Measurements from ENCODE around the gene DDC. TPM values are rescaled to one million over a fixed set of nuclear protein-coding genes. Genes with fewer than 3 reads are reported as not detected.

The DDC gene
- total and polyA plus RNA-seq, 9 donors = 0.24 to 3.3 (median 0.72) TPM

DNA sequence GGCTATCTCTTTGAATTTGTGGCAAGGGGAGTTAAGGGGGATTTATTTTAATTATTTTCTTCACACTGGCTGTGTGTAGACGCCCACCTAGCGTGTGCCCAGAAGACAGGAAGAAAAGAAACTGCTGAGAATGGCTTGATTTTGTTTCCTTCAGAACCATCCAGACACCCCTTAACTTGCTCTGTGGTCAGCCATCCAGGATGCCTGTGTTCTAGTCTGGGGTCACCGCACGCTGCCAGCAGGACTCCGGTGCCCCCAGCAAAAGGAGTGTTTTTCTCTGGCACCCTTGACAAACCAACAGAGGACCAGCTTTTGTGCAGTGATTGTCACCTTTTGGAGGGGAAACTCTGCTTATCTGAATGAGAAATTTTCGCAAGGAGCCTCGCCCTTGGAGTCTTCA is 5.3 kb downstream of the DDC start:
- intact Hi-C loops (cut with DNase I) = no loop called here
- Histone ChIP-seq H3K27ac (no peak overlapping the region), H3K4me1 (ENCODE audit: insufficient read depth) (peaks cover 22% of the 10 kb centered on the region)

DNA sequence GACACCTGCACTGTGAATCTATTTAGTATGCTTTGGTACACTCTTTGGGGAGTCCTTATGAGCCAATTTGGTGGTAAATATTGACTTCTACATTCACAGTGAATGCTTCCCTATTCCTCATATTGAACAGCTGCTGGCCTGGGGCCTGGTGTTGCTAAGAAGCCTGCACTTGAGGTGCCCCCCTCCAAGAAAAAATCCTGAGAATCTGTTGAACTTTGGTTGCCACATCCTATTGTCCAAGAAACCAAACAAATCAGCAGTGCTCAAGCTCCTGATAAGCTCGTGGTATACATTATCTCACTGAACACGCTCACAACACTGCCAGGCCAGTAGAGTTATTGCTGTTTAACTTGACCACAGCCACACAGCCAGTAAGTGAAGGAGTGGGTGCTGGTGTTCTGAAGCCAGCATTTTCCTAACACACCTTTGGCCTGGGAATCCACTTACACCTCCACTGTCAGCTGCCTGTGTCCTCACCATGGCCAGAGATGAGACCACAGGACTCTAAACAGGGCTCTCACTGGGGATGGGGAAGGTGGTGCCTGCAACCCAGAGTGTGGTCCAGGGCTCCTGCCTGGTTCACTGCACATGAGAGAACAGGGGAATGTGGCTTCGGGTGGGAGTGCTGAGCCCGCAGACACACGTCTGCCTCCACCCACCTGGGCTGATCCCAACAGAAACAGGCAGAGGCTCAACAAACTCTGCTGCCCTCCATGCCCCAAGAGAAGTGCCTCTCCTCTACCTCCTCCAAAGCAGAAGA is 6.7 kb downstream of the DDC start:
- DNase-seq = no peak
- no peak overlapping the region for H3K27ac ChIP-seq
- H3K4me3 ChIP-seq = no peak overlapping the region
- H3K4me1 ChIP-seq (ENCODE audit: insufficient read depth) = peaks cover 22% of the 10 kb centered on the region
- no peaks in the 10 kb centered on the region for H3K9me3 ChIP-seq
- no peak for TF ChIP-seq POLR2A (IDR thresholded peaks at IDR 0.05)
- TF ChIP-seq EP300 (IDR thresholded peaks at IDR 0.05) = no peak
- no peak for TF ChIP-seq CTCF (IDR thresholded peaks at IDR 0.05)
- 25 to 51% (median 29%) methylated on average over 5 of the region's 5 CpGs for WGBS, 3 donors
- H3K27me3 ChIP-seq = no peaks in the 10 kb centered on the region
- intact Hi-C loops (cut with DNase I) = no loop called here
- H3K36me3 ChIP-seq = no peaks in the 10 kb centered on the region

More for the DNA sequence above, 5.3 kb downstream of the DDC start:
- H3K4me3 ChIP-seq = no peak overlapping the region
- TF ChIP-seq POLR2A (IDR thresholded peaks at IDR 0.05) (no peak), EP300 (IDR thresholded peaks at IDR 0.05) (no peak), CTCF (IDR thresholded peaks at IDR 0.05) (no peak)
- H3K27me3 ChIP-seq = no peaks in the 10 kb centered on the region
- no peak for DNase-seq
- H3K9me3 ChIP-seq = no peaks in the 10 kb centered on the region
- WGBS, 3 donors = 95 to 97% (median 96%) methylated on average over 7 of the region's 7 CpGs
- H3K36me3 ChIP-seq = no peaks in the 10 kb centered on the region

DNA sequence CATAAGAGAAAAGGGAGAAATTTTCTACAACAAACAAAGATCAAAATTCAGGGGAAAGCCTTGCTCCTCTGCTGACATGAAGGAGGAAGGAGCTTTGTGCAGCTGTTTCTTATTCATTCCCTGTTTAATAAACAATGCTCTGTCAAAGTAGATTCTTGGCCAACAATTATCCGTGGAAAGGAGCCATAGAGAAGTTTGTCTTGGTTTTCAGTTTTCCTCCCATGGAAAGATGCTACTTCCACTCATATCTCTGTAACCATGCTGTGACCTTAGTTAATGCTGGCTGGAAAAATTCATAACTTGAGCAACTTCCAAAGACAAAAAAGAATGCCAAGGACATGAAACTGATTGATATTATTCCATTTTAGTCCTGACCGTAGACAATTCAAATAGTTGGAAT is 8.1 kb downstream of the DDC start:
- H3K4me3 ChIP-seq = no peak overlapping the region
- H3K27ac ChIP-seq = no peak overlapping the region
- H3K36me3 ChIP-seq = no peaks in the 10 kb centered on the region
- H3K9me3 ChIP-seq = no peaks in the 10 kb centered on the region
- H3K4me1 ChIP-seq (ENCODE audit: insufficient read depth) = peaks cover 22% of the 10 kb centered on the region
- intact Hi-C loops (cut with DNase I) = no loop called here
- 5 to 12% (median 7%) methylated on average over 2 of the region's 2 CpGs for WGBS, 3 donors
- no peaks in the 10 kb centered on the region for H3K27me3 ChIP-seq
- TF ChIP-seq EP300 (IDR thresholded peaks at IDR 0.05) = no peak
- no peak for TF ChIP-seq CTCF (IDR thresholded peaks at IDR 0.05)
- no peak for TF ChIP-seq POLR2A (IDR thresholded peaks at IDR 0.05)
- no peak for DNase-seq

DNA sequence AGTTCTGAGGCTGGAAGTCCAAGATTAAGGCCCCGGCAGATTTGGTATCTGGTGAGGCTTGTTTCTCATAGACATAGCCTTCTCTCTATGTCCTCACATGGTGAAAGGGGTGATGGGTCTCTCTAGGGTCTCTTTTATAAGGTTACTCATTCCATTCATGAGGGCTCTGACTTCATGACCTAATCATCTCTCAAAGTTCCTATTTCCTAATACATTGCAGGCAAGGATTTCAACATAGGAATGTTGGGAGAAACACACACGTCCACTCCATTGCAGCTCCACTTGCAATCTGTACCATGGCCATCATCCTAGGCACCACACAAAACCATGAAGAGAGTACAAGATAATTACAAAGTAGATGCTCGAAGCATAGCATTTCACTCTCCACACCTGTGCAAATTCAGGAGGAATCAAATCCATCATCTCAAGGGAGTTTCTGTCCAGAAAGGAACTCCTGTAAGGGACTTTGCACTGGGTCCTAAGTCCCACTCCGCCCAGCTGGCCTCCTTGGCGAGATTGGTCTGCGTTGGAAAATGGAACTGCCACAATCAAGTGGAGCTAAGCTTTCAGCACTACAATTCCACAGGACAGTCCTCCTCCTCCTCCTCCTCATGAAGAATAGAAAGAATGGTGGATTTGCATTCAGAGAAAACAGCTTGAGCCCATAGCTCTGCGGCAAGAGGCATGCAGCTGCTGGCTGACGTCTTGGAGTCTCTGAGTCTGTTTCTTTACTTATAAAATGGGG is 8.8 kb downstream of the DDC start:
- DNase-seq = no peak
- intact Hi-C loops (cut with DNase I) = no loop called here
- H3K9me3 ChIP-seq = no peaks in the 10 kb centered on the region
- no peak overlapping the region for H3K4me3 ChIP-seq
- TF ChIP-seq EP300 (IDR thresholded peaks at IDR 0.05) (peak; percentile 29), POLR2A (IDR thresholded peaks at IDR 0.05) (no peak)
- 30 to 49% (median 31%) methylated on average over 8 of the region's 8 CpGs for WGBS, 3 donors
- H3K27me3 ChIP-seq = no peaks in the 10 kb centered on the region
- peaks cover 22% of the 10 kb centered on the region for H3K4me1 ChIP-seq (ENCODE audit: insufficient read depth)
- no peak overlapping the region for H3K27ac ChIP-seq
- H3K36me3 ChIP-seq = no peaks in the 10 kb centered on the region

Measured in ovary (tissue), 9 donors.